BE2C (cell line): ENCODE data around the gene SIRPB2.

Experiments used
- DNase-seq: peaks from one replicate; pipeline ENCODE4 v3.0.0-alpha.2; 2020
- H3K27me3 ChIP-seq: fragments of 250-450 bp; sonication (Bioruptor Pico); 2 replicates; pipeline ENCODE4 v1.5.1; 2020; ENCODE audit warnings: mild to moderate bottlenecking
- H3K36me3 ChIP-seq: fragments of 250-450 bp; sonication (Bioruptor Pico); 2 replicates; pipeline ENCODE4 v1.5.1; 2020; ENCODE audit warnings: mild to moderate bottlenecking
- H3K4me1 ChIP-seq: fragments of 250-450 bp; sonication (Bioruptor Pico); 2 replicates; pipeline ENCODE4 v1.5.1; 2020
- H3K4me3 ChIP-seq: 2 replicates; pipeline ENCODE4 v1.5.1; 2011; ENCODE audit warnings: low read depth, low read length
- H3K9me3 ChIP-seq: fragments of 250-450 bp; sonication (Bioruptor Pico); 2 replicates; pipeline ENCODE4 v1.5.1; 2020
- CTCF ChIP-seq: IDR thresholded peaks from 2 replicates; pipeline ENCODE4 v1.5.1; 2012; ENCODE audit warnings: mild to moderate bottlenecking, low read depth, low read length

SIRPB2 gene

DNA sequence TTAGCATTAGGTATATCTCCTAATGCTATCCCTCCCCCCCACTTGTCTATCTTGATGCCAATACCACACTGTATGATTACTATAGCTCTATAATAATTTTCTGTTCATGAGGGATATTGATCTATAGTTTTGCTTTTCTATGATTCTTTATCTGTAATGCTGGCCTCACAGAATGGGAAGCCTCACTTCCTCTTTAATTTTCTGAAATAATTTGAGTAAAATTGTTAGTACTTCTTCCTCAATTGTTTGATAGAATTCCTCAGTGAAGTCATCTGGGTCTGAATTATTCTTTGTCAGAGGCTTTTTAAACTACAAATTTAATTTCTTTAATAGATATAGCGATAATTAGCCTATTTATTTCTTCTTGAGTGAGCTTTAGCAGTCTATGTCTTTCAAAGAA, 35.1 kb upstream of the SIRPB2 start:
- H3K27me3 ChIP-seq, result no peaks in the 10 kb centered on the region
- no peaks in the 10 kb centered on the region for H3K4me1 ChIP-seq
- no peak for DNase-seq
- H3K4me3 ChIP-seq, result no peak overlapping the region
- H3K36me3 ChIP-seq, result no peaks in the 10 kb centered on the region
- TF ChIP-seq CTCF, result no peak
- no peaks in the 10 kb centered on the region for H3K9me3 ChIP-seq

DNA sequence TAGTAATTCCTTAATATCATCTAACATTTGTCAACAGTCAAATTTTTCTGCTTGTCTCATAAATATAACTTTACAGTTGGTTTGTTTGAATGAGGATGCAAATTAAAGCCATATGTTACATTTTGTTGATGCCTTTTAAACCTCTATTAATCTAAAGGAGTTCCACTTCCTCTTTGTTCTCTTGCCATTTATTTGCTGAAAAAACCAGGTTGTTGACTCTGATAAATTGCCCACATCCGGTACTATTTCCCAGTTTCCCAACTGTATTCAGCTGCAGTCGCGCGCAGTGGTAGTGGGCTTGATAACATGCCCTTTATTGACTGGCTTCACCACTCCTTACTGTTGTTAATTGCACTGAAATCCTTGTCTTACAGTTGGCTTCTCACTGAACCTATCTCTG, 32.8 kb upstream of the SIRPB2 start:
- Histone ChIP-seq H3K36me3 (no peaks in the 10 kb centered on the region), H3K9me3 (no peaks in the 10 kb centered on the region), H3K4me3 (no peak overlapping the region), H3K4me1 (no peaks in the 10 kb centered on the region), H3K27me3 (no peaks in the 10 kb centered on the region)
- DNase-seq, result no peak
- no peak for TF ChIP-seq CTCF

DNA sequence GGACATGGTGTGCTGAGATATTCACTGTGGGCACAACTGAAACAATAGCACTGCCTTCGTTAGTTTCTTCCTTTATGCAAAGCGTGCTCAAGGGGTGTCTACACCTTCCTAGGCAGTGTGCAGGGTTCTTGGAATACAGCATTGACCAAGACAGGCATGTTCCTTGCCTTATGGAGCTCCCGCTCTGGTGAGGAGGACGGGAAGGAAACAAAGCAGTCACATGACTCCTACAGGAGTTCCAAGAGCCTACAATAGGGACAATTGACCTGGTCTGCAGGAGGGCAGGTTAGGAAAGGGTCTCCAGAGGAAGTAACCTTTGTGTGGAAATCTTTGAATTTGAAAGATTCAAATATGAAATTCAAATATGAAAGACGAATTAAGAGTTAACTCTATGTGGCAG, 25.8 kb upstream of the SIRPB2 start:
- no peak for TF ChIP-seq CTCF
- DNase-seq, result no peak
- Histone ChIP-seq H3K36me3 (no peaks in the 10 kb centered on the region), H3K9me3 (no peaks in the 10 kb centered on the region), H3K4me3 (no peak overlapping the region), H3K27me3 (no peaks in the 10 kb centered on the region), H3K4me1 (no peaks in the 10 kb centered on the region)

GRCh38 chr20:1513801-1514200, 22.6 kb upstream of the SIRPB2 start:
- Histone ChIP-seq H3K27me3 (no peaks in the 10 kb centered on the region), H3K4me3 (no peak overlapping the region), H3K9me3 (no peaks in the 10 kb centered on the region), H3K36me3 (no peaks in the 10 kb centered on the region), H3K4me1 (no peaks in the 10 kb centered on the region)
- TF ChIP-seq CTCF, result no peak
- DNase-seq, result no peak

DNA sequence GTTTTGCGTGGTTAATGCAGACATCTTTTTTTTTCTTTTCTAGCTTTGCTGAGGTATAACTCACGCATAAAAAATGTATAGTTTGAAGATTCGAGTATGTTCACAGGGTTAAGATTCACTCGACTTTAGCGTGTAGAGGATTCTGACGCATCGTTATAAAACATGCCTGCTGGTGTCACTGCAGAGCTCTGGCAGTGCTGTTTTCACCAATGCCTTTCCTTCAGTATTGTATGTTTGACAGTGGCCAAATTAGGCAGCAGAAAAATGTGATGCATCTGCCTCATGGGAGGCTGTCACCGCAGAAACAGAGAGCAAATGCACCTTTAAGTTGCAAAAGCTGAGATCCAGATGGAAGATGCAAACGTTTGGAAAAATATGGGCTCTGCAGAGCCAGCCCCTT, 18.0 kb upstream of the SIRPB2 start:
- DNase-seq, result peak; percentile 16
- Histone ChIP-seq H3K36me3 (no peaks in the 10 kb centered on the region), H3K4me1 (no peaks in the 10 kb centered on the region), H3K27me3 (no peaks in the 10 kb centered on the region), H3K9me3 (no peaks in the 10 kb centered on the region), H3K4me3 (no peak overlapping the region)
- peak; percentile 39 for TF ChIP-seq CTCF

GRCh38 chr20:1508574-1508973, 17.4 kb upstream of the SIRPB2 start:
- H3K36me3 ChIP-seq, result no peaks in the 10 kb centered on the region
- no peak for DNase-seq
- no peak for TF ChIP-seq CTCF
- no peaks in the 10 kb centered on the region for H3K9me3 ChIP-seq
- H3K4me1 ChIP-seq, result no peaks in the 10 kb centered on the region
- H3K27me3 ChIP-seq, result no peaks in the 10 kb centered on the region
- H3K4me3 ChIP-seq, result no peak overlapping the region
